Gastroesophageal sphincter (tissue), 4 donors: ENCODE measurements around the gene CPNE9. TPM values are rescaled to one million over a fixed set of nuclear protein-coding genes. Genes with fewer than 3 reads are reported as not detected.

Source experiments
- ATAC-seq: fragments of 150-250 bp; one replicate; pipeline ENCODE4 v1.9.1; 2016; ENCODE audit warnings: mild to moderate bottlenecking, moderate library complexity
- H3K27ac ChIP-seq, 4 donors: fragments of 200-600 bp; sonication (generic) in 3 of 4; 1 replicate in 3 of 4; 2 replicates in 1 of 4; pipeline ENCODE4 v1.5.1; 2016 to 2019
- H3K27me3 ChIP-seq: fragments of 200-600 bp; sonication (generic); one replicate; pipeline ENCODE4 v1.5.1; 2019
- H3K36me3 ChIP-seq, 2 donors: fragments of 200-600 bp; sonication (generic); one replicate each; pipeline ENCODE4 v1.5.1; 2019; ENCODE audit warnings: control low read depth in 1 of 2
- H3K4me1 ChIP-seq, 3 donors: fragments of 200-600 bp; sonication (generic); 1 replicate in 2 of 3; 2 replicates in 1 of 3; pipeline ENCODE4 v1.5.1; 2016 to 2019; ENCODE audit warnings: control low read depth in 2 of 3
- H3K4me3 ChIP-seq, 2 donors: fragments of 200-600 bp; sonication (generic); one replicate each; pipeline ENCODE4 v1.5.1; 2019; ENCODE audit warnings: mild to moderate bottlenecking in 1 of 2, moderate library complexity in 1 of 2
- H3K9me3 ChIP-seq, 3 donors: fragments of 200-600 bp; sonication (generic); one replicate each; pipeline ENCODE4 v1.5.1; 2017 to 2019; ENCODE audit warnings: control low read depth in 2 of 3
- CTCF ChIP-seq, 4 experiments: fragments of 200-600 bp in 2 of 4; fragments of 450-650 bp in 2 of 4; sonication (generic) in 1 of 4; IDR thresholded peaks; one replicate each; pipeline ENCODE4 v1.5.1; 2017 to 2019; ENCODE audit warnings: antibody characterized with exemption in 4 of 4, mild to moderate bottlenecking in 2 of 4, moderate library complexity in 2 of 4
- EP300 ChIP-seq: sonication (generic); formaldehyde crosslinking; IDR thresholded peaks from one replicate; pipeline ENCODE4 v1.6.1; 2017; ENCODE audit warnings: antibody characterized with exemption, mild to moderate bottlenecking
- POLR2A ChIP-seq, 2 donors: fragments of 450-650 bp; IDR thresholded peaks; one replicate each; pipeline ENCODE4 v1.6.1; 2017; ENCODE audit warnings: antibody characterized with exemption in 2 of 2, mild to moderate bottlenecking in 2 of 2, moderate library complexity in 1 of 2
- POLR2AphosphoS5 ChIP-seq: sonication (generic); formaldehyde crosslinking; IDR thresholded peaks from one replicate; pipeline ENCODE4 v1.6.1; 2017; ENCODE audit warnings: antibody characterized with exemption
- WGBS, 2 donors: methylation state at CpG; one replicate each; pipeline ENCODE4 v1.1.5; 2018; ENCODE audit warnings: low coverage in 1 of 2; 5-methylcytosine and 5-hydroxymethylcytosine counted together
- total RNA-seq, 4 donors: library from RNA; depleted of rRNA; stranded (reverse); fragments of >200 nt; gene quantifications; one replicate each; pipeline ENCODE4 v1.1.0, GENCODE V29; 2016

CPNE9 gene
- total RNA-seq, 4 donors from 2014 or later = 1.1 TPM; not detected in 3

GRCh38 chr3:9725775-9726515 lies 22.3 kb downstream of the CPNE9 start:
- H3K4me3 ChIP-seq = no peak overlapping the region
- no peaks in the 10 kb centered on the region for H3K9me3 ChIP-seq
- WGBS, 2 donors = 75 to 78% methylated on average over 1 of the region's 4 CpGs
- no peak overlapping the region for H3K27ac ChIP-seq
- TF ChIP-seq CTCF (IDR thresholded peaks at IDR 0.05) (no peak), POLR2AphosphoS5 (no peak), POLR2A (IDR thresholded peaks at IDR 0.05) (no peak)
- H3K4me1 ChIP-seq = peaks cover 0 to 12% (median 0%) of the 10 kb centered on the region in 3 donors
- no peaks in the 10 kb centered on the region for H3K27me3 ChIP-seq
- H3K36me3 ChIP-seq = no peaks in the 10 kb centered on the region
- no peak for ATAC-seq

GRCh38 chr3:9727041-9727595 lies 23.5 kb downstream of the CPNE9 start:
- no peaks in the 10 kb centered on the region for H3K36me3 ChIP-seq
- no peak overlapping the region for H3K27ac ChIP-seq
- ATAC-seq = no peak

GRCh38 chr3:9727743-9728142 lies 24.1 kb downstream of the CPNE9 start:
- 87 to 100% methylated on average over 1 to 2 of the region's 2 CpGs for WGBS, 2 donors
- ATAC-seq = no peak

More at GRCh38 chr3:9727041-9727595, 23.5 kb downstream of the CPNE9 start:
- peaks cover 0 to 13% (median 0%) of the 10 kb centered on the region in 3 donors for H3K4me1 ChIP-seq
- TF ChIP-seq POLR2A (IDR thresholded peaks at IDR 0.05) = no peak
- TF ChIP-seq CTCF (IDR thresholded peaks at IDR 0.05) = no peak
- no peak for TF ChIP-seq POLR2AphosphoS5
- no peak for TF ChIP-seq EP300
- H3K4me3 ChIP-seq = no peak overlapping the region
- no peaks in the 10 kb centered on the region for H3K27me3 ChIP-seq
- H3K9me3 ChIP-seq = no peaks in the 10 kb centered on the region
- WGBS, 2 donors = 6 to 8% methylated on average over 6 to 9 of the region's 11 CpGs

GRCh38 chr3:9729419-9729818 lies 25.8 kb downstream of the CPNE9 start:
- Histone ChIP-seq H3K27me3 (no peaks in the 10 kb centered on the region), H3K36me3 (peaks cover 0 to 5% of the 10 kb centered on the region in 2 donors), H3K4me3 (no peak overlapping the region), H3K4me1 (peaks cover 3 to 36% (median 14%) of the 10 kb centered on the region in 3 donors), H3K9me3 (no peaks in the 10 kb centered on the region), H3K27ac (no peak overlapping the region)
- no peak for ATAC-seq
- TF ChIP-seq CTCF (IDR thresholded peaks at IDR 0.05) = no peak
- no peak for TF ChIP-seq POLR2A (IDR thresholded peaks at IDR 0.05)
- TF ChIP-seq POLR2AphosphoS5 = no peak
- TF ChIP-seq EP300 = no peak
- 87% methylated on average over 4 of the region's 10 CpGs; no CpG with 5 or more reads in 1 of the 2 donors for WGBS, 2 donors

More at GRCh38 chr3:9727743-9728142, 24.1 kb downstream of the CPNE9 start:
- no peaks in the 10 kb centered on the region for H3K36me3 ChIP-seq
- H3K4me1 ChIP-seq = peaks cover 0 to 20% (median 5%) of the 10 kb centered on the region in 3 donors
- H3K9me3 ChIP-seq = no peaks in the 10 kb centered on the region
- H3K27me3 ChIP-seq = no peaks in the 10 kb centered on the region
- H3K27ac ChIP-seq = no peak overlapping the region
- TF ChIP-seq CTCF (IDR thresholded peaks at IDR 0.05) (no peak), POLR2AphosphoS5 (no peak), POLR2A (IDR thresholded peaks at IDR 0.05) (no peak), EP300 (no peak)
- H3K4me3 ChIP-seq = no peak overlapping the region
